ENCODE measurements around the gene ATRIP. TPM values are rescaled to one million over a fixed set of nuclear protein-coding genes. Genes with fewer than 3 reads are reported as not detected.

ATRIP gene
- total and polyA plus RNA-seq, 10 of the 15 experiments (the other 5 are each of a cell fraction or from before 2014, with no cell fraction given) = 1.4 to 16.0 (median 10.1) TPM

DNA sequence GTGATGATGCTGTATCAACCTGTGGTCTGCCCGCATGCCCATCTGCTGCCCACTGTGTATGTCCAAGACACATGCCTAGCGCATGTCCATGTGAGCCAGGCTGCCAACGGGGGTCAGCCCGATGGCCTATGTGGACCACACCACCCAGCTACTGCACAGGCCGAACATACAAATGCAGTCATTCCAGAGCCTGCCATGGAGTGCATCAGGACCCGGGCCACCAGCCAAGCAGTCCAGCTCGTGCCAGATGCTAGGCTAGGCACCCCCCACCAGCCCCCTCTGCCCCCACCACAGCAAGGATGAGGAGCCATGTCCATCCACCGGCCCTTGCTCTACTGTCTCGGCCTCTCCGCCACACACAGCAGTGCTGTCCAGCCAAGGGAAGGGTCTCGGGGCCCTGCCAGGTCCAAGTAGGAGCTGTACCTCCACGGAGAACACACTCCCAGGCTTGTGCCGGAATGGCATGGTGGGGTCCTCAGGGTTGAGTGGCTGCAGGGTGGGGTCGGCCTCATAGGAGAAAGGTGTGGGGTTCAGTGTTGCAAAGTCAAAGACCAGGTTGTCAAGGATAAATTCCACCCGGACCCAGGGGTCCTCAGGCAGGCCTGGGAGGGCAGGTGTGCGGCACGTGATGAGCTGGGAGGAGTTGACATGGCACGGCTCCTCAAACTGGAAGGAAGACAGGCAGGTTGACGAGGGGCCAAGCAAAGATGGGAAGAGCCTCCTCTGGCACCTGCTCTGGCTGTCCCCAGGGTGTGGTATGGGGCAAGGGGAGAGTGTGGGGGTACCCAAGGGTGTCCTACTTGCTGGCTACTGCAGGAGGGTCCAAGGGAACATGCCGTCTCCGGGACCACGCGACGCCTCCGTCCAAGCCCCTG, 31.9 kb upstream of the ATRIP start (continued):
- TF ChIP-seq TCF3 (IDR thresholded peaks at IDR 0.05; ENCODE audit: borderline replicate concordance, insufficient read depth, low read depth, low read length) = no peak

DNA sequence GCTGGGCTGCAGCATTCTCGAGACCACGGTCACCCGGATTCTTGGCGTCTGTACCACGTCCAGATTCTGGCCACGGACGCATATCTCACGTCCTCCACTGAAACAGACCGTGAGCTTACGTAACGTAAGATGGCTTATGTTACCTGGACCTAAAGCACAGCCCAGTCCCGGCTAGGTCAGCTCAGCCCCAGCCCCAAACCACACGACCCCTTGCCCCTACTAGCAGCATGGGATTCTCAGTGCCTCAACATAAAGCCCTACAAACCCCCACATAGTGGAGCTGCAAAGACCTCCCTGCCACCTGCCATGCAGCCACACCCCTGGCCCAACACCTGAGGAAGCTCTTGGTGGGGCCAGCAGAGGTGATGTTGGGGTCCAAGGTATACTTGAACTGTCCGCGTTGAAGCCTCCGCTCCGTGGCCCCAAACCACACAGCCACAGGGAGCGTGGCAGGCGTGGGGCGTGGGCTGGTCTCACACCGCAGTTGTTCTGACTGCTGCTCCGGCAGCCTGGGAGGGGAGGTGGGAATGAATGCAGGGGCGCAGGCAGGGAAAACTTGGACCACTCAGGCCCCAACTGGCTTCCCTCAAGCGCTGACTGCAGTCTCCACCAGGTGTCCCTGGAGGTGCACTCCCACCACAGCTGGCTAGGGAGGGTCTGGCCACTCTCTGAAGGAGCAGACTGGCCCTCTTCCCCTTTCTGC, 31.1 kb upstream of the ATRIP start:
- Histone ChIP-seq H3K4me3 (no peak overlapping the region), H3K9ac (ENCODE audit: control insufficient read depth, insufficient read depth, low read length) (no peak overlapping the region), H3K36me3 (ENCODE audit: control insufficient read depth in 2 of 2, insufficient read depth in 2 of 2, low read length in 1 of 2) (no peaks in the 10 kb centered on the region), H3K4me2 (ENCODE audit: control insufficient read depth, insufficient read depth) (no peak overlapping the region), H3K4me1 (ENCODE audit: control insufficient read depth, insufficient read depth, low read length) (no peaks in the 10 kb centered on the region), H3K9me3 (replicated peaks; ENCODE audit: control insufficient read depth, insufficient read depth, low read length) (no peaks in the 10 kb centered on the region), H3K27ac (ENCODE audit: control insufficient read depth, insufficient read depth) (no peak overlapping the region), H3K79me2 (ENCODE audit: control insufficient read depth, insufficient read depth, low read length) (no peaks in the 10 kb centered on the region), H3K27me3 (replicated peaks in 1 of 2; ENCODE audit: control insufficient read depth in 2 of 2, insufficient read depth in 2 of 2, low read length in 1 of 2) (no peaks in the 10 kb centered on the region), H2AFZ (ENCODE audit: control insufficient read depth, low read depth, low read length) (no peak overlapping the region), H4K20me1 (ENCODE audit: control insufficient read depth, insufficient read depth) (no peaks in the 10 kb centered on the region)
- intact Hi-C loops (cut with micrococcal nuclease; ENCODE audit: unreplicated experiment) = no loop called here
- no TSS peak for BruUV-seq (replicated peaks)
- CTCF ChIA-PET = interaction anchor here (1.1 to 22.0 kb wide), 2 partner anchors 15 to 21 kb away, joined by 3 to 757 read pairs; partner anchors contain the start of genes CCDC51 and TMA7
- RAD21 ChIA-PET (ENCODE audit: unreplicated experiment) = interaction anchor here (3.8 kb wide), 1 partner anchor 21 kb away, joined by 15 read pairs; no protein-coding TSS in a partner anchor
- no peak for TF ChIP-seq KAT2A (conservative IDR thresholded peaks at IDR 0.05; ENCODE audit: control insufficient read depth, low read depth, low read length)
- TF ChIP-seq HDGF (IDR thresholded peaks at IDR 0.05) = no peak
- no peak for TF ChIP-seq CBX3 (IDR thresholded peaks at IDR 0.05; ENCODE audit: borderline replicate concordance, low read depth)
- no peak for TF ChIP-seq BCL11A (IDR thresholded peaks at IDR 0.05; ENCODE audit: low read depth, low read length)
- TF ChIP-seq, protein P1, sequence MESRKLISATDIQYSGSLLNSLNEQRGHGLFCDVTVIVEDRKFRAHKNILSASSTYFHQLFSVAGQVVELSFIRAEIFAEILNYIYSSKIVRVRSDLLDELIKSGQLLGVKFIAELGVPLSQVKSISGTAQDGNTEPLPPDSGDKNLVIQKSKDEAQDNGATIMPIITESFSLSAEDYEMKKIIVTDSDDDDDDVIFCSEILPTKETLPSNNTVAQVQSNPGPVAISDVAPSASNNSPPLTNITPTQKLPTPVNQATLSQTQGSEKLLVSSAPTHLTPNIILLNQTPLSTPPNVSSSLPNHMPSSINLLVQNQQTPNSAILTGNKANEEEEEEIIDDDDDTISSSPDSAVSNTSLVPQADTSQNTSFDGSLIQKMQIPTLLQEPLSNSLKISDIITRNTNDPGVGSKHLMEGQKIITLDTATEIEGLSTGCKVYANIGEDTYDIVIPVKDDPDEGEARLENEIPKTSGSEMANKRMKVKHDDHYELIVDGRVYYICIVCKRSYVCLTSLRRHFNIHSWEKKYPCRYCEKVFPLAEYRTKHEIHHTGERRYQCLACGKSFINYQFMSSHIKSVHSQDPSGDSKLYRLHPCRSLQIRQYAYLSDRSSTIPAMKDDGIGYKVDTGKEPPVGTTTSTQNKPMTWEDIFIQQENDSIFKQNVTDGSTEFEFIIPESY (IDR thresholded peaks at IDR 0.05) = no peak
- TF ChIP-seq SMARCA5 (IDR thresholded peaks at IDR 0.05) = no peak
- TF ChIP-seq MXI1 (IDR thresholded peaks at IDR 0.05; ENCODE audit: low read depth, low read length) = no peak
- TF ChIP-seq RAD21 (IDR thresholded peaks at IDR 0.05; ENCODE audit: insufficient read depth, low read depth, low read length) = no peak
- TF ChIP-seq MEF2A (IDR thresholded peaks at IDR 0.05; ENCODE audit: insufficient read depth, low read depth, low read length) = no peak
- TF ChIP-seq NFIC (IDR thresholded peaks at IDR 0.05; ENCODE audit: low read depth, low read length) = no peak
- no peak for TF ChIP-seq SMC3 (IDR thresholded peaks at IDR 0.05; ENCODE audit: borderline replicate concordance, low read length)
- in situ Hi-C loops (cut with MboI) = no loop called here
- SMC1A ChIA-PET (ENCODE audit: uncharacterized antibody, unreplicated experiment) = interaction anchor here (1.7 to 2.0 kb wide), 2 partner anchors 14 to 15 kb away, joined by 5 to 7 read pairs; no protein-coding TSS in a partner anchor
- POLR2A ChIA-PET = no interaction called here
- WGBS (ENCODE audit: insufficient coverage, insufficient replicate concordance, low lambda C conversion rate, missing lambda C conversion rate) = 60% methylated on average over 24 of the region's 24 CpGs
- ATAC-seq (peak; percentile 42; the same call in 2 of the 3 replicates), DNase-seq (ENCODE audit: low read depth, low spot score) (no peak), FAIRE-seq (no peak)

All from GM12878 (cell line).